CD4-positive, alpha-beta T cell treated with Interleukin-4 for 4 hours (primary cell): ENCODE measurements around the gene SYT6.
"Not testable (repeated sequence)": the region's sequence is repeated elsewhere in the genome, so short reads cannot be mapped to it uniquely, and the experiment has no call there.

ENCODE experiments used
- DNase-seq: peaks from one replicate; pipeline ENCODE4 v3.0.0-alpha.2; 2020

SYT6 gene

GRCh38 chr1:114091711-114092110, 62.0 kb downstream of the SYT6 start:
- DNase-seq, result no peak

GRCh38 chr1:114090738-114091505, 62.7 kb downstream of the SYT6 start:
- no peak for DNase-seq

GRCh38 chr1:114089502-114090138, 64.0 kb downstream of the SYT6 start:
- no peak for DNase-seq

- no peak for DNase-seq
Observed at GRCh38 chr1:114088392-114089299, 65.0 kb downstream of the SYT6 start.

GRCh38 chr1:114087495-114087894, 66.2 kb downstream of the SYT6 start:
- DNase-seq, result no peak

- no peak for DNase-seq
Observed at GRCh38 chr1:114086601-114087368, 66.9 kb downstream of the SYT6 start.

- DNase-seq, result no peak
Observed at GRCh38 chr1:114082867-114083585, 70.6 kb downstream of the SYT6 start.

GRCh38 chr1:114082304-114082630, 71.4 kb downstream of the SYT6 start:
- DNase-seq, result no peak

GRCh38 chr1:114081437-114082303, 72.0 kb downstream of the SYT6 start:
- DNase-seq, result no peak

GRCh38 chr1:114080511-114081436, 72.9 kb downstream of the SYT6 start:
- DNase-seq, result no peak

- DNase-seq, result no peak
Observed at GRCh38 chr1:114079596-114080190, 74.0 kb downstream of the SYT6 start.

- no peak for DNase-seq
Observed at GRCh38 chr1:114078116-114078515, 75.6 kb downstream of the SYT6 start.

GRCh38 chr1:114077188-114077587, 76.5 kb downstream of the SYT6 start:
- DNase-seq, result no peak

GRCh38 chr1:114076308-114076707, 77.4 kb downstream of the SYT6 start:
- DNase-seq, result no peak

- DNase-seq, result no peak
Observed at GRCh38 chr1:114075546-114076242, 78.0 kb downstream of the SYT6 start.

- no peak for DNase-seq
Observed at GRCh38 chr1:114075105-114075504, 78.6 kb downstream of the SYT6 start.

GRCh38 chr1:114072246-114072645, 81.4 kb downstream of the SYT6 start:
- no peak for DNase-seq

- DNase-seq, result not testable (repeated sequence)
Observed at GRCh38 chr1:114069762-114070161, 83.9 kb downstream of the SYT6 start.

- DNase-seq, result not testable (repeated sequence)
Observed at GRCh38 chr1:114068684-114069083, 85.0 kb downstream of the SYT6 start.
